HG03159 (cell line): Measurements from ENCODE around the gene ATG10.
"Not testable (repeated sequence)": the region's sequence is repeated elsewhere in the genome, so short reads cannot be mapped to it uniquely, and the experiment has no call there.

Source experiments
- ATAC-seq: cut with Tn5 transposase; IDR thresholded peaks from one replicate; pipeline ENCODE4 v1.9.1; 2021; ENCODE audit warnings: mild to moderate bottlenecking, moderate library complexity; ENCODE audit not compliant: unreplicated experiment

ATG10 gene

GRCh38 chr5:81980598-81981260, 8.9 kb downstream of the ATG10 start:
- no peak for ATAC-seq

- ATAC-seq: not testable (repeated sequence)
Observed at GRCh38 chr5:81982172-81982685, 10.4 kb downstream of the ATG10 start.

- ATAC-seq: not testable (repeated sequence)
Observed at GRCh38 chr5:81983148-81983547, 11.3 kb downstream of the ATG10 start.

GRCh38 chr5:81983563-81983962, 11.7 kb downstream of the ATG10 start:
- not testable (repeated sequence) for ATAC-seq

GRCh38 chr5:81986126-81986525, 14.3 kb downstream of the ATG10 start:
- ATAC-seq: no peak

- ATAC-seq: no peak
Observed at GRCh38 chr5:81989204-81989603, 17.4 kb downstream of the ATG10 start.

- ATAC-seq: no peak
Observed at GRCh38 chr5:81994679-81995078, 22.9 kb downstream of the ATG10 start.

GRCh38 chr5:81995407-81995806, 23.6 kb downstream of the ATG10 start:
- no peak for ATAC-seq

- ATAC-seq: no peak
Observed at GRCh38 chr5:82004511-82004910, 32.7 kb downstream of the ATG10 start.

- ATAC-seq: not testable (repeated sequence)
Observed at GRCh38 chr5:82009869-82010268, 38.0 kb downstream of the ATG10 start.

- ATAC-seq: no peak
Observed at GRCh38 chr5:82010696-82011095, 38.9 kb downstream of the ATG10 start.

GRCh38 chr5:82011761-82012160, 39.9 kb downstream of the ATG10 start:
- no peak for ATAC-seq

GRCh38 chr5:82014644-82015043, 42.8 kb downstream of the ATG10 start:
- ATAC-seq: not testable (repeated sequence)

- no peak for ATAC-seq
Observed at GRCh38 chr5:82018462-82018861, 46.6 kb downstream of the ATG10 start.

- no peak for ATAC-seq
Observed at GRCh38 chr5:82019342-82020138, 47.7 kb downstream of the ATG10 start.

- ATAC-seq: no peak
Observed at GRCh38 chr5:82022499-82022898, 50.7 kb downstream of the ATG10 start.

GRCh38 chr5:82023644-82024043, 51.8 kb downstream of the ATG10 start:
- ATAC-seq: no peak

- ATAC-seq: no peak
Observed at GRCh38 chr5:82031220-82032119, 59.6 kb downstream of the ATG10 start.

- not testable (repeated sequence) for ATAC-seq
Observed at GRCh38 chr5:82042894-82043293, 71.1 kb downstream of the ATG10 start.

GRCh38 chr5:82044010-82044409, 72.2 kb downstream of the ATG10 start:
- ATAC-seq: no peak
